ENCODE measurements around the gene SURF4.

GRCh38 chr9:133421615-133422542 is 46.0 kb upstream of the SURF4 start, which contains the start of gene ADAMTS13:
- no peak for TF ChIP-seq CTCF (IDR thresholded peaks at IDR 0.05 in 8 of 11, conservative IDR thresholded peaks at IDR 0.05 in 3 of 11)
- TF ChIP-seq POLR2A (IDR thresholded peaks at IDR 0.05) = no peak
